GM19099 (cell line): Measurements from ENCODE around the gene SNRNP70.

Experiments used
- POLR2A ChIP-seq: IDR thresholded peaks from 3 replicates; pipeline ENCODE4 v1.6.1; 2011; ENCODE audit warnings: low read depth; ENCODE audit not compliant: insufficient read length; ENCODE audit errors: extremely low read depth

SNRNP70 gene

DNA sequence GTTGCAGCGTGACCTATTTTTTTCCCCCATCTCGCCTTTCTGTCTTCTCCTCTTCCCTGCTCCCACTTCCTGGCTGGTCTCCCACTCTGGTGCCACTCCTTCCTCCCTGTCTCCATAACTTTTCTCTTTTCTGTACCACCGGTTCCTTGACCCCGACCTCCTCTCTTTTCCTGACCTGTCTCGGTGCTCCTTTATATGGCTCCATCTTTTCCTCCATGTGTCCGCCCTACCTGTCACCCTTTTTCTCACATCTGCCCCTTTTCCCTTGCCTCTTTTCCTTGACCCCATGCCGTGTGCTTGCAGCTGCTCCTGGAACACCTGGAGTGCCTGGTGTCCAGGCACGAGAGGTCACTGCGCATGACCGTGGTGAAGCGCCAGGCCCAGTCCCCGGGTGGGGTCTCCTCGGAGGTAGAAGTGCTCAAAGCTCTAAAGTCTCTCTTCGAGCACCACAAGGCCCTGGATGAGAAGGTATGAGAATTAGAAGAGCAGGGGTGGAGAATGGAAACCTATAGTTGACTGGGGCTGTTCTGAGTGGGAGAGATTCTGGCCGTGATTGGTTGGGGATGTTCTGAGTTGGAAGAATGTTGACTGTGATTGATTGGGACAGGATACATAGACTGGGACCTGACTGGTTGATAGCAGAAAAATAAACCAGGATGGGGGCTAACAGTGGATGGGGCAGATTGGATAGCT, 43.4 kb downstream of the SNRNP70 start:
- TF ChIP-seq POLR2A = no peak

DNA sequence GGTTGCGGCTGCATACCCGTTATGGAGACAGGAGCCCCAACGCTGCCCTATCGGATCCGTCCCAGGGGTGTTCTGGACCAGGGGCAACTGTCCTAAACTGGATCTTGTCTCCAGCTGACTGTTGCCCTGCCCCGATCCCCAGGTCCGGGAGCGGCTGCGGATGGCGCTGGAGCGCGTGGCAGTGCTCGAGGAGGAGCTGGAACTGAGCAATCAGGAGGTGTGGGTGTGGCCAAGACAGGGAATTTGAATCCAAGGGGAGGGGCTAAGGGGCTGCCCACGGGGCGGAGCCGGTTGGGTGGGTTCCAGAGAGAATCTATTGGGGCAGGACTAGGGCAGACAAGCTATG, 44.0 kb downstream of the SNRNP70 start:
- TF ChIP-seq POLR2A = no peak

DNA sequence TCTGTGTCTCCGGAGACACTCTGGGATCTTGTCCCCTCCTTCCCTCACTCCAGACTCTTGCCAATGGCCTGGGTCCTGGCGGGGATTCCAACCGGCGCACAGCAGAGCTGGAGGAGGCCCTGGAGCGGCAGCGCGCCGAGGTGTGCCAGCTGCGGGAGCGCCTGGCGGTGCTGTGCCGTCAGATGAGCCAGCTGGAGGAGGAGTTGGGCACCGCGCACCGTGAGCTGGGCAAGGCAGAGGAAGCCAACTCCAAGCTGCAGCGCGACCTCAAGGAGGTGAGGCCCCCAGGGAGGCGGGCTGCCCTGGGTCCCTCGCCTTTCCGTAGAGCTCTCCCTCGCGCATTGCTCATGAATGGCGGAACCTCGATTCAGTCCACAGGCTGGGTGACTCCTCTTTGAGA, 45.1 kb downstream of the SNRNP70 start:
- no peak for TF ChIP-seq POLR2A

DNA sequence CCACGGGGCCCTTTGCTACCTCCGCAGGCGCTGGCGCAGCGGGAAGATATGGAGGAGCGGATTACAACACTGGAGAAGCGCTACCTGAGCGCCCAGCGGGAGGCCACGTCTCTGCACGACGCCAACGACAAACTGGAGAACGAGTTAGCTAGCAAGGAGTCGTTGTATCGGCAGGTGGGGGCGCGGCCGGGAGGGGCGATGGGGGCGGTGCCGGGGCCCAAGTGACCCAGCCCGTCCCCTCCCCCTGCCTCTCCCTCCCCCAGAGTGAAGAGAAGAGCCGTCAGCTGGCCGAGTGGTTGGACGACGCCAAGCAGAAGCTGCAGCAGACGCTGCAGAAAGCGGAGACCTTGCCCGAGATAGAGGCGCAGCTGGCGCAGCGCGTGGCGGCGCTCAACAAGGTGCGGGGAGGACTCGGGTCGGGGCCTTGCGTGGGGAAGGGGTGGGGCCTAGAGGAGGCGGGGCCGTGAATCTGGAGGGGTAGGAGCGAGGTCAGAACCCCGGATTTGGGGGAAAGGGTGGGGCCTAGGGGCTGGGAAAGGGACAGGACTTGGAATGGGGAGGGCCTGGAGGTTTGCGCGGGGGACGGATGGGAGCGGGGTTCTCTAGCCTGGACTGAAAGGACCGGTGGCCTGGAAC, 47.8 kb downstream of the SNRNP70 start:
- TF ChIP-seq POLR2A = no peak

DNA sequence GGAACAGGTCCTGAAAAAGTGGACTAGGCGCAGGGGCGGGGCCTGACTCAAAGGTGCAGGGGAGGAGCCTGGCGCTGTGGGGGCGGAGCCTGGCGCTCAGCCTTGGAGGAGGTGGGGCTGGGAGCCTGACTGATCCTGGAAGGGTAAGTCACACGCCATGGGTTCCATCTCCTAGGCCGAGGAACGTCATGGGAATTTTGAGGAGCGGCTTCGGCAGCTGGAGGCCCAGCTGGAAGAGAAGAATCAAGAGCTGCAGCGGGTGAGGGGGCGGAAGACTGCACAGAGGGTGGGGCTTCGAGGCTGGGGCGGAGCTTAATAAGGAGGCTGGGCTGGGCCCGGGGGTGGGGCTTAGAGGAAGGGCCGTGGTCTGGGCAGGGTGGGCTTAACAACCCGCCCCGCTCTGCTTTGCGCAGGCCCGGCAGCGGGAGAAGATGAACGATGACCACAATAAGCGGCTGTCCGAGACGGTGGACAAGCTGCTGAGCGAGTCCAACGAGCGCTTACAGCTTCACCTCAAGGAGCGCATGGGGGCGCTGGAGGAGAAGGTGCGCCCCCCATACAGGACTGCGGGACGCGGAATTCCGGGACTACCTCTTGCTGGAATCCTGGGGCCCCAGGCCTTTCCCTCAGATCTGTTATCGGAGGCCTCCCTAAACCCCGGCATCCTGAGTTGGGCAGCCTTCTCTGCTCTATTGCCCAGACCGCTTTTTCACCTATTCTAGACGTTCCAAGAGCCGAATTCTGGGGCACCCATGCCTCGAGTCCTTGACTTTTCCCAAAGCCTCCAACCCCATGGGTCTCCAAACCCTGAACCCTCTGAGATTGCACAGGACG, 48.6 kb downstream of the SNRNP70 start:
- TF ChIP-seq POLR2A = no peak

DNA sequence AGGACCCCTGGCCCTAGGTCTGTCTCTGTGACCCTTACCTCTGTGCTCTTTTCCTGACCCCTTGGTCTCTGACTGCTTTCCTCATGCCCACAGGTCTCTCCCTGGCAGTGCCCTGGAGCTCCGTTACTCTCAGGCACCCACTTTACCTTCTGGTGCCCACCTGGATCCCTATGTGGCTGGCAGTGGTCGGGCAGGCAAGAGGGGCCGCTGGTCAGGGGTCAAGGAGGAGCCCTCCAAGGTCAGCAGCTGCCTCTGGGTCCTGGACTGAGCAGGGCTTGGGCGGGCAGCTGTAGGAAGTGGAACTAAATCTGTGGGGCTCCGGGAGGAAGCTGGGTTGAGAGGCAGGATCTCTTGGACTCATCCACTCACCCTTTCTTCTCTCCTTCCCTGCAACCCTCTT, 50.4 kb downstream of the SNRNP70 start:
- TF ChIP-seq POLR2A = no peak

DNA sequence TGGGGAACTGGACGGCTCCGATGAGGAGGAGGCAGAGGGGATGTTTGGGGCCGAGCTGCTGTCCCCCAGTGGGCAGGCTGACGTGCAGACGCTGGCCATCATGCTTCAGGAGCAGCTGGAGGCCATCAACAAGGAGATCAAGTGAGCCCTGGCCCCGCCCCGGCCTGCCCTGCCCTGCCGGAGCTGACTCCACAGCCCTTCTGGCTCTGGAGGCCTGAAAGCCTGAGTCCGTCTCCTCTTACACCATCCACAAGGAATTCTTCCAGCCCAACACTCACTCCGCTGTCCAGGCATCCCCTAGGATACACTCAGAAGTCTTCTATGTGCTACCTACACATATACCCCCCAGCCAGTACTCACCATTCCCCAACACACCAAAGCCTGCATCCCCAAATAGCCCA, 51.5 kb downstream of the SNRNP70 start:
- TF ChIP-seq POLR2A = no peak

DNA sequence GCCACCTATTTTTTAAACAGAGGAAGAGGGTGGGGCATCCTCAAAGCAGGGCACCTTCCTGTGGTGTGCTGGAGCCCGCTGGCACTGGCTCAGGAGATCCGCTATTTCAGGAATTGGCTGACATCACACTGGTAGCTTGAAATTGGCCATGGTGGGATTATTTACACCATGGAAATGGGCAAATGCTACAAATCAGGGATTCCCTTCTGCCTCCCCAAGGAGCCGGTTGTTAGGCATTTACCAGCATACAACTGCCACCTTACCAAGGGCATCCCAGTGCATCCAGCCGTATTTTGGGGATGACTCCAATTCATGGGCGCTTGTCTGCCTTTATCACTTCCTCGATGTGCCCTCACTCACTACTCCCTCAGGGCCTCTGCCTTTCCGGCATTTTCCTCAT, 55.7 kb downstream of the SNRNP70 start:
- no peak for TF ChIP-seq POLR2A

DNA sequence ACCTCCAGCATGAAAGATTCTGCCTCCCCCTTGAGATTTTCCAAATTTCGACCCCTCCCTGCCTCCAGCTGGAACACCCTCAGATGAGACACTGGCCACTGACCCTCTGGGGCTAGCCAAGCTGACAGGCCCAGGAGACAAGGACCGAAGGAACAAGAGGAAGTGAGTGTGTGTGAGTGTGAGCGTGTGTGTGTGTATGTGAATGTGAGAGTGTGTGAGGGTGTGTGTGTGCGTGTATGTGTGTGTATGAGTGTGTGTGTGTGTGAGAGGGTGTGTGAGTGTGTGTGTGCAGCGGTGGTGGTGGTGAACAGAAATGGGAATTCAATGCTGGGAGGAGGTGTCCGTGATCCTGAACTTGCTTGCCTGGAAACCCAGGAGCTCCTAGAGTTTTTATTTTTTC, 56.1 kb downstream of the SNRNP70 start:
- no peak for TF ChIP-seq POLR2A

DNA sequence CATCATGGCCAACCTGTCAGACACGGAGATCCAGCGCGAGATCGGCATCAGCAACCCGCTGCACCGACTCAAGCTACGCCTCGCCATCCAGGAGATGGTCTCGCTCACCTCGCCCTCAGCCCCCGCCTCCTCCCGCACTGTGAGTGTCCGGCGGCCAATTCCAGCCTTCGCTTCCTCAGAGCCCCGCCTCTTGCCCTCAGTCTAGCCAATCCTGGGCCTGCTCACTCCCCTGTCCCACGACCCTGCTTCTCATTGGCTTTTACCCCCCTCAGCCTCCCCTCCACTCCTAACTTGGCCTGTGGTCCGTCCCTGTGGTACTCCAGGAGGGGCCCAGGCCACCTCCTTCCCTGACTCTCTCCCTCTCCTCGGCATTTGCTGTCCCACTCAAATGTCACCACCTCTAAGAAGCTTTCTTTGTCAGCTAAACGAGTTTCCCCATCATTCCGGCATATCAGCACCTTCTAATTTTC, 57.6 kb downstream of the SNRNP70 start:
- TF ChIP-seq POLR2A = no peak

DNA sequence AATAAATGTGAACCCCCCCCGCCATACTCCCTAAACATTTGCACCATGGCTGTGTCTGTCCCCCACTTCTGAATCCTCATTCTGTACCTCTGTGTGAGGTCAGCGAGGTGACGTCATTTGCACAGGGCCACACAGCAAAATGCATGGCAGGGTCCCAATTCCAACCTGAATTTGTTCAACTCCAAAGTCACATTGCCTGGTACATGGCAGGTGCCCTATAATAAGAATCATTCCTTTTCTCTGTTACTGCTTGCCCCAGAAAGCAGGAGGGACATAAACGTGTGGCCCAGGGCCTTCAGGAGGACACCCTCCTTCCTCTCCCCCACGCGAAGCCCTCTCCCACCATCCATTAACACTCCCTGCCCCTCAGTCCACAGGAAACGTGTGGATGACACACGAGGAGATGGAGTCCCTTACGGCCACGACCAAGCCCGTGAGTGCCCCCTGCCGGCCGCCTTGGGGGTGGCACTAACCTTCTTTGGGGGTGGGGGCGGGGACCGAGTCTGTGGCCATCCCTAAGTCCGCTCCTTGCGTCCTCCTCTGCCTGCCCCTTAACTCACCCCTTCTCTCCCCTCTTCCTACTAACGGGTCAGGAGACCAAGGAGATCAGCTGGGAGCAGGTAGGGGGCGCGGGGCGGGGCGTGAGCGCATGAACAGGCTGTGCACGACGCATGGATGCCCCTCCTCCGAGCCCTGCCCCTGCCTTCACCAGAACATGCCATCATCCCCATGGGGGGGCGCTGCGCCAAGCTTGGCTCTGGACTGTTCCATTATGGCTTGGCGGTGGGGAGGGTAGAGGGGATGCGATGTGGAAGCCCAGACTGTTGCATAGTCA, 60.5 kb downstream of the SNRNP70 start:
- no peak for TF ChIP-seq POLR2A

DNA sequence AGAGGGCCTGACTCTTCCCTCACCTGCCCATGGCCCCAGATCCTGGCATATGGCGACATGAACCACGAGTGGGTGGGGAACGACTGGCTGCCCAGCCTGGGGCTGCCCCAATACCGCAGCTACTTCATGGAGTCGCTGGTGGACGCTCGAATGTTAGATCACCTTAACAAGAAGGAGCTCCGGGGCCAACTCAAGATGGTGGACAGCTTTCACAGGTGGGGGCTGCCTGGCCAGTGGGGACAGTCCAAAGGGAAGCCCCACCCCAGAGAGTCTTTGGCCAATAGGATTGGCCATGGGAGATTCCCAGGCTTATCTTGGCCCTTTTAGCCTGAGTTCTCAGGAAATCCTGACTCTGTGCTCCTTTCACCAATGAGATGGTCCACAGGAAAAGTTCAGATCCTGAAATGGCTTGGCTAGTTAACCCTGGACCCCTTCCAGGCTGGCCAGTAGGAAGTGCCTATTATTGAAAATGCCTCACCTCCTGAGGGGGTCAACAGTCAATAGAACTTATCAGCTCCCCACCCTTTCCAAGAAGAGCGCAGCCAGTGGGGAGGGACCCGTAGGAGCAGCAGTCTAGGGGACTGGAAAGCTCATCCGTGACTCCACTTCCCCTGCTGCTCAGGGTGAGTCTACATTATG, 62.9 kb downstream of the SNRNP70 start:
- TF ChIP-seq POLR2A = no peak

DNA sequence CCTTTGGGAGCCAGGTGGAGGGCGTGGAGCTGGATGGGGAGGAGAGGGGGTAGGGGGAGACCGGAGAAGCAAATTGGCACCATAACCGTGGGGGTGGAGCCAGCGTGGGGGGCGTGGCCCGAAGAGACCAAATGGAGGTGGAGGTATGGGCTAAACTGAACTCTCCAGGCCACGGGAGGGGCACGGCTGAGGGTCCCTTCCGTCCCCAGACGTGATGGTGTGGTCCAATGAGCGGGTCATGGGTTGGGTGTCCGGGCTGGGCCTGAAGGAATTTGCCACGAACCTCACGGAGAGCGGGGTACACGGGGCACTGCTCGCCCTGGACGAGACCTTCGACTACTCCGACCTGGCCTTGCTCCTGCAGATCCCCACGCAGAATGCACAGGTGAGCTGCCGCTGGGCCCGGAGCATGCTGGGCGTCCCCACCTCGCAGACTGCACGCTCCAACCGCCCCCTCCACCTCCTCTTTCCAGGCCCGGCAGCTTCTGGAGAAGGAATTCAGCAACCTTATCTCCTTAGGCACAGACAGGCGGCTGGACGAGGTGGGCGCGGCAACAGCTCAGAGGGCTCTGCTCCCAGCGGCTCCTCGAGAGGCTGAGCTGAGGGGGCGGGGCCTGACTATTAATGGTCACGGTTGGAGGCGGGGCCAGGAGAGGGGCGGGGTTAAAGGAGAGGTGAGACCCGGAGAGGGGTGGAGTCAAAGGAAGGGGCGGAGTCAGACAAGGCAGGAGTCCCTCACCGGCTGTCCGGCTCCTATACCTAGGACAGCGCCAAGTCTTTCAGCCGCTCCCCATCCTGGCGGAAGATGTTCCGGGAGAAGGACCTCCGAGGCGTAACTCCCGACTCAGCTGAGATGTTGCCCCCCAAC, 63.8 kb downstream of the SNRNP70 start:
- no peak for TF ChIP-seq POLR2A
